ENCODE data around the gene MAN1C1. TPM values are rescaled to one million over a fixed set of nuclear protein-coding genes. Genes with fewer than 3 reads are reported as not detected.

Gene MAN1C1
- total RNA-seq, 1 experiment from 2014 or later: 9.3 TPM

DNA sequence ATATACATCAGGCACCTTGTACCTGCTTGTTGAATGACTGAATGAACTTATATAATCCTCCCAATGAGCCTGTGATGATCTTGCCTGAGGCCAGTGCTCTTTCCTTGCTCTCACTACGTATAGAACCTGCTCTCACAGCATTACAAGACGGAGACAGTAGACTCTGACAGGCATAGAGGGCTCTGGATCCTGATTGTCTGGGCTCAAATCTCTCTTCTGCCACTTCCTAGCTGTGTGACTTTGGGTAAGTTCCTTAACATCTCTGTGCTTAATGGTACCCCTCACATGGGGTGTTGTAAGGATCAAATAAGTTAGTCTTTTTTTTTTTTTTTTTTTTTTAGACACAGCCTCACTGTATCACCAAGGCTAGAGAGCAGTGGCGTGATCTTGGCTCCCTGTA lies 4.2 kb upstream of the MAN1C1 start:
- no peak overlapping the region for H2BK5ac ChIP-seq (ENCODE audit: insufficient read length, low read length)
- no peak overlapping the region for H3T11ph ChIP-seq (ENCODE audit: low read length)
- H4K8ac ChIP-seq (replicated peaks; ENCODE audit: insufficient read length, low read depth, low read length): no peak overlapping the region
- H2BK120ac ChIP-seq (ENCODE audit: low read depth, low read length, poor library complexity, severe bottlenecking): no peak overlapping the region
- Mint-ChIP-seq H3K27ac (no peak overlapping the region), H3K36me3 (ENCODE audit: insufficient read depth in 1 of 3, low read depth in 3 of 3) (no peaks in the 10 kb centered on the region), H3K4me3 (no peak overlapping the region; a peak in 1 of 5 replicates), H3K9me3 (no peaks in the 10 kb centered on the region), H3K4me1 (peaks cover 9 to 10% of the 10 kb centered on the region in 2 experiments), H3K27me3 (ENCODE audit: low read depth) (peaks cover 50% of the 10 kb centered on the region)
- H2AFZ ChIP-seq (ENCODE audit: low read length): no peak overlapping the region
- H3K79me1 ChIP-seq (ENCODE audit: insufficient read depth, low read depth, low read length, poor library complexity, severe bottlenecking): no peaks in the 10 kb centered on the region
- H3K4me2 ChIP-seq (ENCODE audit: insufficient read depth, insufficient read length, low read length): no peak overlapping the region
- no peak overlapping the region for H4K5ac ChIP-seq (ENCODE audit: insufficient read length, low read depth, low read length)
- TF ChIP-seq, protein P1, sequence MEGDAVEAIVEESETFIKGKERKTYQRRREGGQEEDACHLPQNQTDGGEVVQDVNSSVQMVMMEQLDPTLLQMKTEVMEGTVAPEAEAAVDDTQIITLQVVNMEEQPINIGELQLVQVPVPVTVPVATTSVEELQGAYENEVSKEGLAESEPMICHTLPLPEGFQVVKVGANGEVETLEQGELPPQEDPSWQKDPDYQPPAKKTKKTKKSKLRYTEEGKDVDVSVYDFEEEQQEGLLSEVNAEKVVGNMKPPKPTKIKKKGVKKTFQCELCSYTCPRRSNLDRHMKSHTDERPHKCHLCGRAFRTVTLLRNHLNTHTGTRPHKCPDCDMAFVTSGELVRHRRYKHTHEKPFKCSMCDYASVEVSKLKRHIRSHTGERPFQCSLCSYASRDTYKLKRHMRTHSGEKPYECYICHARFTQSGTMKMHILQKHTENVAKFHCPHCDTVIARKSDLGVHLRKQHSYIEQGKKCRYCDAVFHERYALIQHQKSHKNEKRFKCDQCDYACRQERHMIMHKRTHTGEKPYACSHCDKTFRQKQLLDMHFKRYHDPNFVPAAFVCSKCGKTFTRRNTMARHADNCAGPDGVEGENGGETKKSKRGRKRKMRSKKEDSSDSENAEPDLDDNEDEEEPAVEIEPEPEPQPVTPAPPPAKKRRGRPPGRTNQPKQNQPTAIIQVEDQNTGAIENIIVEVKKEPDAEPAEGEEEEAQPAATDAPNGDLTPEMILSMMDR (conservative IDR thresholded peaks at IDR 0.05): no peak
- no peak for DNase-seq
- H3K56ac ChIP-seq (ENCODE audit: insufficient read length, low read depth, low read length): no peak overlapping the region
- H2BK12ac ChIP-seq (ENCODE audit: insufficient read length, low read depth, low read length): no peak overlapping the region
- H3K18ac ChIP-seq (ENCODE audit: insufficient read length, low read depth, low read length): no peak overlapping the region
- no peaks in the 10 kb centered on the region for H3K79me2 ChIP-seq (ENCODE audit: insufficient read depth, low read length)
- no peak overlapping the region for H3K23ac ChIP-seq (ENCODE audit: insufficient read length, low read depth, low read length)
- WGBS (ENCODE audit: extremely low coverage, insufficient read length, low lambda C conversion rate): no CpG with 5 or more reads among the region's 3 CpGs
- H3K4ac ChIP-seq (ENCODE audit: low read depth, low read length): no peak overlapping the region
- H2BK15ac ChIP-seq (ENCODE audit: low read depth, low read length): no peak overlapping the region
- no peak overlapping the region for H3K27ac ChIP-seq (ENCODE audit: insufficient read length, low read depth, low read length)
- no peak overlapping the region for H3K9ac ChIP-seq (ENCODE audit: extremely low read depth, insufficient read length, low read length)
- H3K27me3 ChIP-seq (ENCODE audit: insufficient read depth, low read length): no peaks in the 10 kb centered on the region; the same call in 1 of the 2 replicates
- H2AK5ac ChIP-seq (ENCODE audit: insufficient read length, low read length): no peak overlapping the region
- H4K20me1 ChIP-seq (ENCODE audit: control insufficient read depth, insufficient read depth, insufficient read length): no peaks in the 10 kb centered on the region
- no peaks in the 10 kb centered on the region for H3K9me3 ChIP-seq (ENCODE audit: control insufficient read depth, low read depth, low read length)
- no peak overlapping the region for H2BK20ac ChIP-seq (ENCODE audit: low read depth, low read length, poor library complexity, severe bottlenecking)
- H3K23me2 ChIP-seq (ENCODE audit: insufficient read length, low read depth, low read length, poor library complexity, severe bottlenecking): peaks cover 7% of the 10 kb centered on the region
- H4K91ac ChIP-seq (ENCODE audit: insufficient read length, low read depth, low read length): no peak overlapping the region
- no peak overlapping the region for H3K14ac ChIP-seq (ENCODE audit: insufficient read depth, low read length)
- no peaks in the 10 kb centered on the region for H3K4me1 ChIP-seq (ENCODE audit: insufficient read depth, low read length)
